LNCaP clone FGC (cell line): ENCODE measurements around the gene FOS.
"Not testable (repeated sequence)": the region's sequence is repeated elsewhere in the genome, so short reads cannot be mapped to it uniquely, and the experiment has no call there.

Experiments used
- DNase-seq: peaks from one replicate; pipeline ENCODE4 v3.0.0-alpha.2; 2011; ENCODE audit warnings: low read depth
- H3K4me3 ChIP-seq: 2 replicates; pipeline ENCODE4 v1.5.1; 2011; ENCODE audit warnings: mild to moderate bottlenecking, low read depth, low read length, control low read depth
- CTCF ChIP-seq: IDR thresholded peaks from 2 replicates; pipeline ENCODE4 v1.5.1; 2012; ENCODE audit warnings: mild to moderate bottlenecking; ENCODE audit not compliant: control insufficient read depth, insufficient read depth; ENCODE audit errors: extremely low read depth

The FOS gene

GRCh38 chr14:75234173-75235115 is 44.2 kb upstream of the FOS start:
- no peak for DNase-seq
- H3K4me3 ChIP-seq, result no peak overlapping the region
- no peak for TF ChIP-seq CTCF

GRCh38 chr14:75235198-75235597 is 43.4 kb upstream of the FOS start:
- H3K4me3 ChIP-seq, DNase-seq: not testable (repeated sequence)

- H3K4me3 ChIP-seq, result no peak overlapping the region
- TF ChIP-seq CTCF, result no peak
- no peak for DNase-seq
Observed at GRCh38 chr14:75236467-75236866, 42.2 kb upstream of the FOS start.

GRCh38 chr14:75236901-75237419 is 41.7 kb upstream of the FOS start:
- no peak for DNase-seq

GRCh38 chr14:75238756-75239455 is 39.7 kb upstream of the FOS start:
- DNase-seq, result no peak
- TF ChIP-seq CTCF, result no peak
- no peak overlapping the region for H3K4me3 ChIP-seq

More at GRCh38 chr14:75236901-75237419, 41.7 kb upstream of the FOS start:
- H3K4me3 ChIP-seq, result no peak overlapping the region
- TF ChIP-seq CTCF, result no peak

- TF ChIP-seq CTCF, result no peak
- no peak for DNase-seq
- no peak overlapping the region for H3K4me3 ChIP-seq
Observed at GRCh38 chr14:75240781-75241180, 37.8 kb upstream of the FOS start.

GRCh38 chr14:75242546-75243273 is 35.9 kb upstream of the FOS start:
- no peak for TF ChIP-seq CTCF
- no peak for DNase-seq
- no peak overlapping the region for H3K4me3 ChIP-seq
